Measurements from ENCODE around the gene SH2D1B. TPM values are rescaled to one million over a fixed set of nuclear protein-coding genes. Genes with fewer than 3 reads are reported as not detected.

Gene SH2D1B
- total and polyA plus RNA-seq, 9 of the 15 experiments (the other 6 are each of a cell fraction or from before 2014, with no cell fraction given), result 5.6 to 19.6 (median 9.7) TPM

DNA sequence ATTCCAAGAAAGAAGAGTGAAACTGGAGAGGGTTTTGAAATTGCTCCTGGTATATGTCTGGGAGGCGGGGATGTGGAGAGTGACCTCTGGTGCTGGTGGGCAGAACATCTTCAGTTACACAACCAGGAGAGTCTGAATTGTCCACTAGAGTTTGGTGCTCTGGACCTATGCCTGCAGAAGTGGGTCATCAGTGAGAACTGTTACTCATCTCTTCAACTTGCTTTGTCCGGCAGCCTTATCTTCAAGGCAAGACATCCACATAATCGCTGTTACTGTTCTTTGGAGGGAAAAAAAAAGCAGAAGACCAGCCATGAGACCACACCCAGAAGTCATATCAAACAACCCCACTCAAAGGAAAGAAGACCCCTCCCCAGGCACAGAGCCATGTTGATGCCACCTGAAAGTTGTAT, 14.9 kb downstream of the SH2D1B start:
- in situ Hi-C loops (cut with MboI), result no loop called here
- intact Hi-C loops (cut with micrococcal nuclease), result loop anchor here (1.0 to 5.0 kb wide), 2 partner anchors 22 to 100 kb away; partner anchors contain the start of gene UHMK1
- no peak overlapping the region for H3K4me3 ChIP-seq
- no peaks in the 10 kb centered on the region for H3K36me3 ChIP-seq (ENCODE audit: control insufficient read depth, insufficient read depth, low read length)
- H3K4me1 ChIP-seq (replicated peaks in 1 of 2; ENCODE audit: control insufficient read depth in 2 of 2, insufficient read depth in 2 of 2, low read length in 2 of 2), result peaks cover 11 to 31% of the 10 kb centered on the region in 2 experiments; a peak in 3 of 5 replicates
- BruUV-seq (replicated peaks), result no TSS peak
- POLR2A ChIA-PET, result interaction anchor here (0.9 to 2.6 kb wide), 4 partner anchors 8 to 134 kb away, joined by 4 to 17 read pairs (median 6); no protein-coding TSS in a partner anchor
- peak overlapping the region; percentile 59 for H3K4me2 ChIP-seq (ENCODE audit: insufficient read depth, low read length)
- CTCF ChIA-PET (ENCODE audit: low intra/inter-chr PET ratio), result no interaction called here
- H4K20me1 ChIP-seq (replicated peaks; ENCODE audit: control insufficient read depth, insufficient read depth, low read length), result no peaks in the 10 kb centered on the region
- peak overlapping the region; percentile 26 for H2AFZ ChIP-seq (ENCODE audit: low read depth, low read length)
- H3K27me3 ChIP-seq (ENCODE audit: control insufficient read depth in 2 of 2, insufficient read depth in 2 of 2, low read length in 2 of 2), result no peaks in the 10 kb centered on the region
- DNase-seq (ENCODE audit: extremely low read depth in 1 of 4, low spot score in 3 of 4) (peak; percentile 51 to 87 (median 65)), ATAC-seq (peak; percentile 87), FAIRE-seq (peak; percentile 91)
- 2% methylated on average over 3 of the region's 3 CpGs for WGBS (ENCODE audit: insufficient coverage, low coverage, missing lambda C conversion rate)
- H3K79me2 ChIP-seq (ENCODE audit: control insufficient read depth, insufficient read depth, low read length), result no peaks in the 10 kb centered on the region
- H3K9me3 ChIP-seq (replicated peaks; ENCODE audit: control insufficient read depth, insufficient read depth, low read depth, low read length), result no peaks in the 10 kb centered on the region
- no peak overlapping the region; a peak in 1 of 4 replicates for H3K9ac ChIP-seq (ENCODE audit: insufficient read depth in 1 of 2, low read depth in 2 of 2, low read length in 2 of 2)
- peak overlapping the region; percentile 14; the same call in 2 of the 3 replicates for H3K27ac ChIP-seq (ENCODE audit: extremely low read depth, low read depth, low read length)
- no peaks in the 10 kb centered on the region for H3K9me1 ChIP-seq (ENCODE audit: control insufficient read depth, insufficient read depth, low read length)
- TF ChIP-seq CREM (IDR thresholded peaks at IDR 0.05; ENCODE audit: low read depth) (peak; percentile 39; the same call in 1 of the 2 replicates), SMAD4 (CRISPR knock-in tag; conservative IDR thresholded peaks at IDR 0.05) (peak; percentile 63), HEY1 (CRISPR knock-in tag; IDR thresholded peaks at IDR 0.05; ENCODE audit: borderline replicate concordance) (no peak), HDAC2 (IDR thresholded peaks at IDR 0.05) (peak; percentile 46; the same call in 1 of the 2 replicates), RAD21 (CRISPR knock-in tag; conservative IDR thresholded peaks at IDR 0.05 in 1 of 2, IDR thresholded peaks at IDR 0.05 in 1 of 2) (peak; percentile 32 to 60), ARID1B (IDR thresholded peaks at IDR 0.05) (peak; percentile 91), ZNF224 (CRISPR knock-in tag; IDR thresholded peaks at IDR 0.05) (no peak), CBX2 (IDR thresholded peaks at IDR 0.05; ENCODE audit: insufficient read depth, low read length, poor library complexity, severe bottlenecking) (no peak), MBD2 (IDR thresholded peaks at IDR 0.05; ENCODE audit: borderline replicate concordance, low read depth) (peak; percentile 34; the same call in 1 of the 2 replicates), MTA3 (IDR thresholded peaks at IDR 0.05; ENCODE audit: borderline replicate concordance) (peak; percentile 58; the same call in 1 of the 2 replicates), U2AF2 (optimal IDR thresholded peaks at IDR 0.05; ENCODE audit: low read depth, low read length) (no peak), ZNF384 (IDR thresholded peaks at IDR 0.05; ENCODE audit: low read depth, low read length) (peak; percentile 88), ZNF274 (IDR thresholded peaks at IDR 0.05; ENCODE audit: borderline replicate concordance, low read depth, low read length) (0 out of 2 replicates have a peak, but pooled peaks have one; percentile 19), CBFA2T3 (IDR thresholded peaks at IDR 0.05) (peak; percentile 87), NR1H2 (CRISPR knock-in tag; IDR thresholded peaks at IDR 0.05) (no peak), JUND (IDR thresholded peaks at IDR 0.05; ENCODE audit: borderline replicate concordance, low read depth, low read length) (peak; percentile 75), JUND (tag; IDR thresholded peaks at IDR 0.05; ENCODE audit: borderline replicate concordance, low read depth, low read length) (no peak; the same call in 2 of the 3 replicates), FOXM1 (IDR thresholded peaks at IDR 0.05; ENCODE audit: low read depth) (peak; percentile 29; the same call in 1 of the 2 replicates), FOXM1 (CRISPR knock-in tag; IDR thresholded peaks at IDR 0.05; ENCODE audit: low read depth) (no peak)
- TF ChIP-seq, protein P1, sequence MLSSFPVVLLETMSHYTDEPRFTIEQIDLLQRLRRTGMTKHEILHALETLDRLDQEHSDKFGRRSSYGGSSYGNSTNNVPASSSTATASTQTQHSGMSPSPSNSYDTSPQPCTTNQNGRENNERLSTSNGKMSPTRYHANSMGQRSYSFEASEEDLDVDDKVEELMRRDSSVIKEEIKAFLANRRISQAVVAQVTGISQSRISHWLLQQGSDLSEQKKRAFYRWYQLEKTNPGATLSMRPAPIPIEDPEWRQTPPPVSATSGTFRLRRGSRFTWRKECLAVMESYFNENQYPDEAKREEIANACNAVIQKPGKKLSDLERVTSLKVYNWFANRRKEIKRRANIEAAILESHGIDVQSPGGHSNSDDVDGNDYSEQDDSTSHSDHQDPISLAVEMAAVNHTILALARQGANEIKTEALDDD (IDR thresholded peaks at IDR 0.05), result peak; percentile 47; the same call in 1 of the 2 replicates
